HepG2 (cell line): ENCODE measurements around the gene ENTPD5.

Experiments
- HOXA7 ChIP-seq: sonication (generic); formaldehyde crosslinking; IDR thresholded peaks from 2 replicates; pipeline ENCODE4 v1.8.1; 2022; ENCODE audit warnings: mild to moderate bottlenecking, missing genetic modification reagents, moderate library complexity
- MAFK ChIP-seq, 2 experiments: IDR thresholded peaks in 1 of 2; conservative IDR thresholded peaks in 1 of 2; 2 replicates each; pipeline ENCODE4 v1.6.1; 2011; ENCODE audit warnings: improper control_type of control experiment in 2 of 2, low read length in 2 of 2
- MEIS2 ChIP-seq: sonication (generic); formaldehyde crosslinking; IDR thresholded peaks from 2 replicates; pipeline ENCODE4 v1.9.0; 2021; ENCODE audit warnings: mild to moderate bottlenecking, missing genetic modification reagents
- POLR2A ChIP-seq, 2 experiments: IDR thresholded peaks; 2 replicates each; pipeline ENCODE4 v1.6.1; 2011; ENCODE audit warnings: low read depth in 2 of 2, low read length in 2 of 2, mild to moderate bottlenecking in 1 of 2, moderate library complexity in 1 of 2; ENCODE audit not compliant: insufficient read depth in 1 of 2
- SMAD3 ChIP-seq: sonication (generic); formaldehyde crosslinking; IDR thresholded peaks from 2 replicates; pipeline ENCODE4 v1.4.0; 2020; ENCODE audit warnings: missing genetic modification reagents
- SMC3 ChIP-seq: IDR thresholded peaks from 2 replicates; pipeline ENCODE4 v1.6.1; 2011; ENCODE audit warnings: low read length, improper control_type of control experiment
- TAF1 ChIP-seq: sonication (generic); formaldehyde crosslinking; IDR thresholded peaks from 2 replicates; pipeline ENCODE4 v1.4.0; 2020; ENCODE audit warnings: missing genetic modification reagents
- TCF12 ChIP-seq, 2 experiments: fragments of 450-650 bp in 1 of 2; sonication (generic) in 1 of 2; formaldehyde crosslinking in 1 of 2; IDR thresholded peaks; 2 replicates each; pipeline versions ENCODE4 v1.6.1 to v1.8.0; 2017 to 2022; ENCODE audit warnings: antibody characterized with exemption in 1 of 2, mild to moderate bottlenecking in 1 of 2, missing genetic modification reagents in 1 of 2, moderate library complexity in 1 of 2
- ZNF10 ChIP-seq: sonication (generic); formaldehyde crosslinking; IDR thresholded peaks from 2 replicates; pipeline ENCODE4 v1.4.0; 2020; ENCODE audit warnings: mild to moderate bottlenecking, low read depth, missing genetic modification reagents, borderline replicate concordance

- TF ChIP-seq SMAD3 (CRISPR knock-in tag), result no peak
- TF ChIP-seq ZNF10, result no peak
- TF ChIP-seq SMC3, result no peak
- no peak for TF ChIP-seq HOXA7 (CRISPR knock-in tag)
- no peak for TF ChIP-seq POLR2A (IDR thresholded peaks at IDR 0.05; ENCODE audit: insufficient read depth in 1 of 2, low read depth in 2 of 2, low read length in 2 of 2)
- no peak for TF ChIP-seq TAF1 (CRISPR knock-in tag)
- TF ChIP-seq TCF12 (IDR thresholded peaks at IDR 0.05), result no peak
- no peak for TF ChIP-seq TCF12 (CRISPR knock-in tag; IDR thresholded peaks at IDR 0.05)
- no peak for TF ChIP-seq MAFK (conservative IDR thresholded peaks at IDR 0.05 in 1 of 2, IDR thresholded peaks at IDR 0.05 in 1 of 2; ENCODE audit: low read length in 2 of 2)
- TF ChIP-seq MEIS2, result no peak
Observed at GRCh38 chr14:73913256-73913655, 105.8 kb downstream of the ENTPD5 start.
